Keratinocyte (primary cell): ENCODE results near the gene SERPINH1. TPM values are rescaled to one million over a fixed set of nuclear protein-coding genes. Genes with fewer than 3 reads are reported as not detected.

Source experiments
- DNase-seq: peaks from one replicate; pipeline ENCODE4 v3.0.0-alpha.2; 2011; ENCODE audit warnings: low read depth, missing footprints, low spot score
- FAIRE-seq: peaks from 2 replicates; lab custom pipeline; 2011; peaks lifted over from hg19 to GRCh38; lab: Jason Lieb, UNC
- H2AFZ ChIP-seq: 2 replicates; pipeline ENCODE4 v1.6.0; 2012; ENCODE audit warnings: low read length, control low read depth, inconsistent platforms; ENCODE audit not compliant: control insufficient read depth
- H3K27ac ChIP-seq: 2 replicates; pipeline ENCODE4 v1.5.1; 2011; ENCODE audit warnings: low read length; ENCODE audit not compliant: control insufficient read depth, insufficient read depth
- H3K27me3 ChIP-seq: 3 replicates; pipeline ENCODE4 v1.6.0; 2011; ENCODE audit warnings: low read length; ENCODE audit not compliant: control insufficient read depth, insufficient read depth; ENCODE audit errors: extremely low read depth
- H3K36me3 ChIP-seq, 2 experiments: 2 replicates in 1 of 2; 3 replicates in 1 of 2; pipeline ENCODE4 v1.5.1; 2011; ENCODE audit warnings: low read length in 2 of 2, mild to moderate bottlenecking in 1 of 2; ENCODE audit not compliant: control insufficient read depth in 2 of 2, insufficient read depth in 2 of 2; ENCODE audit errors: extremely low read depth in 1 of 2
- H3K4me1 ChIP-seq: 3 replicates; pipeline ENCODE4 v1.5.1; 2011; ENCODE audit warnings: low read length; ENCODE audit not compliant: control insufficient read depth, insufficient read depth; ENCODE audit errors: extremely low read depth
- H3K4me2 ChIP-seq: 3 replicates; pipeline ENCODE4 v1.6.0; 2011; ENCODE audit warnings: low read depth, low read length; ENCODE audit not compliant: control insufficient read depth, insufficient read depth; ENCODE audit errors: extremely low read depth
- H3K4me3 ChIP-seq, 3 experiments: fragments of 200-600 bp in 1 of 3; sonication (generic) in 1 of 3; 2 replicates in 2 of 3; 3 replicates in 1 of 3; pipeline ENCODE4 v1.5.1; 2011 to 2016; ENCODE audit warnings: low read length in 3 of 3, mild to moderate bottlenecking in 3 of 3, control low read depth in 2 of 3, inconsistent platforms in 1 of 3, low read depth in 1 of 3, mixed read lengths in 1 of 3, mixed run types in 1 of 3, moderate library complexity in 1 of 3; ENCODE audit not compliant: control insufficient read depth in 2 of 3, insufficient read depth in 2 of 3; ENCODE audit errors: extremely low read depth in 1 of 3
- H3K79me2 ChIP-seq: 2 replicates; pipeline ENCODE4 v1.6.0; 2012; ENCODE audit warnings: low read length; ENCODE audit not compliant: control insufficient read depth, insufficient read depth
- H3K9ac ChIP-seq: 3 replicates; pipeline ENCODE4 v1.6.0; 2011; ENCODE audit warnings: low read length; ENCODE audit not compliant: control insufficient read depth, insufficient read depth; ENCODE audit errors: extremely low read depth
- H3K9me1 ChIP-seq: 3 replicates; pipeline ENCODE4 v1.6.0; 2011; ENCODE audit warnings: low read length; ENCODE audit not compliant: control insufficient read depth, insufficient read depth; ENCODE audit errors: extremely low read depth
- H3K9me3 ChIP-seq: 2 replicates; pipeline ENCODE4 v1.5.1; 2012; ENCODE audit warnings: low read depth, low read length; ENCODE audit not compliant: control insufficient read depth
- H4K20me1 ChIP-seq: 3 replicates; pipeline ENCODE4 v1.6.0; 2011; ENCODE audit warnings: low read length; ENCODE audit not compliant: control insufficient read depth, insufficient read depth; ENCODE audit errors: extremely low read depth
- EZH2 ChIP-seq: IDR thresholded peaks from one replicate; pipeline ENCODE4 v1.6.1; 2012; ENCODE audit warnings: inconsistent platforms, mild to moderate bottlenecking, low read length, moderate library complexity
- dilution Hi-C: fragments of 300-500 bp; cut with MboI; formaldehyde crosslinking; loops from one replicate; pipeline ENCODE4 v1.7.0; 2020; ENCODE audit warnings: low sequenced_read_pairs; ENCODE audit not compliant: extremely low pct_ligation_motif_present
- polyA plus RNA-seq, 5 experiments: library from polyadenylated mRNA; depleted of rRNA in 3 of 5; stranded (reverse) in 3 of 5; stranded (forward) in 1 of 5; unstranded in 1 of 5; fragments of >200 nt; gene quantifications; 1 replicate in 1 of 5; 2 replicates in 3 of 5; 3 replicates in 1 of 5; pipeline versions ENCODE4 v1.2.1 to v1.2.3, GENCODE V29; 2011 to 2012; ENCODE audit warnings: missing spikeins in 2 of 5, low read depth in 1 of 5, low replicate concordance in 1 of 5
- TF ChIP-seq, protein P1 (sequence below), 3 experiments: IDR thresholded peaks in 1 of 3; conservative IDR thresholded peaks in 1 of 3; optimal IDR thresholded peaks in 1 of 3; 2 replicates in 2 of 3; 3 replicates in 1 of 3; pipeline versions ENCODE3 to v1.5.1; 2011; ENCODE audit warnings: low read length in 3 of 3, mild to moderate bottlenecking in 3 of 3, moderate library complexity in 2 of 3, control low read depth in 1 of 3, inconsistent platforms in 1 of 3; ENCODE audit not compliant: insufficient read depth in 2 of 3; ENCODE audit errors: extremely low read depth in 1 of 3

SERPINH1 gene
- polyA plus RNA-seq, 1 donor (not counting 4 experiments of a cell fraction or from before 2014, with no cell fraction given), result 136 TPM

DNA sequence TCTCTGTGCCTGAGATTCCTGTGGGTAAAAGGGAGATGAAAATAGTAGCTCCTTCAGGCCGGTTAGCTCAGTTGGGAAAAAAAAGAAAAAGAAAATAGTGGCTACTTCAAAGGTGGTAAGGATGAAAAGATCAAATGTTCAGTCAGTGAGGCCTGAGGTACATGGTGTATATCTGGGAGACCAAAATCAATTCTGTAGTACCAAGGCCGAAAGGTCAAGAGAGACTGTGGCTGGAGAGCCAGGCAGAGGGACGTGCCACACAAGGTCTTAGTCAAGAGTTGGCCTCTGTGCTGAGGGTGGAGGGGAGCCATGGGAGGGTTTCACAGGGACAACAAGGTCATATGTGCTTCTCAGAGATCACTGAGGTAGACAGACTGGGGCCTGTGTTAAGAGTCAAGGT is 31.5 kb upstream of the SERPINH1 start:
- Histone ChIP-seq H3K27me3 (peaks cover 4% of the 10 kb centered on the region), H3K4me2 (no peak overlapping the region), H3K4me3 (no peak overlapping the region), H3K36me3 (no peaks in the 10 kb centered on the region), H3K9me3 (no peaks in the 10 kb centered on the region), H3K9me1 (no peaks in the 10 kb centered on the region), H3K9ac (no peak overlapping the region), H3K79me2 (no peaks in the 10 kb centered on the region), H3K27ac (no peak overlapping the region), H3K4me1 (peaks cover 10% of the 10 kb centered on the region), H4K20me1 (no peaks in the 10 kb centered on the region), H2AFZ (no peak overlapping the region)
- no peak for FAIRE-seq
- dilution Hi-C loops, result no loop called here
- TF ChIP-seq, protein P1, sequence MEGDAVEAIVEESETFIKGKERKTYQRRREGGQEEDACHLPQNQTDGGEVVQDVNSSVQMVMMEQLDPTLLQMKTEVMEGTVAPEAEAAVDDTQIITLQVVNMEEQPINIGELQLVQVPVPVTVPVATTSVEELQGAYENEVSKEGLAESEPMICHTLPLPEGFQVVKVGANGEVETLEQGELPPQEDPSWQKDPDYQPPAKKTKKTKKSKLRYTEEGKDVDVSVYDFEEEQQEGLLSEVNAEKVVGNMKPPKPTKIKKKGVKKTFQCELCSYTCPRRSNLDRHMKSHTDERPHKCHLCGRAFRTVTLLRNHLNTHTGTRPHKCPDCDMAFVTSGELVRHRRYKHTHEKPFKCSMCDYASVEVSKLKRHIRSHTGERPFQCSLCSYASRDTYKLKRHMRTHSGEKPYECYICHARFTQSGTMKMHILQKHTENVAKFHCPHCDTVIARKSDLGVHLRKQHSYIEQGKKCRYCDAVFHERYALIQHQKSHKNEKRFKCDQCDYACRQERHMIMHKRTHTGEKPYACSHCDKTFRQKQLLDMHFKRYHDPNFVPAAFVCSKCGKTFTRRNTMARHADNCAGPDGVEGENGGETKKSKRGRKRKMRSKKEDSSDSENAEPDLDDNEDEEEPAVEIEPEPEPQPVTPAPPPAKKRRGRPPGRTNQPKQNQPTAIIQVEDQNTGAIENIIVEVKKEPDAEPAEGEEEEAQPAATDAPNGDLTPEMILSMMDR (optimal IDR thresholded peaks at IDR 0.05 in 1 of 3, IDR thresholded peaks at IDR 0.05 in 1 of 3, conservative IDR thresholded peaks at IDR 0.05 in 1 of 3; ENCODE audit: extremely low read depth in 1 of 3, insufficient read depth in 2 of 3, low read length in 3 of 3), result no peak
- TF ChIP-seq EZH2, result no peak
- DNase-seq, result no peak

DNA sequence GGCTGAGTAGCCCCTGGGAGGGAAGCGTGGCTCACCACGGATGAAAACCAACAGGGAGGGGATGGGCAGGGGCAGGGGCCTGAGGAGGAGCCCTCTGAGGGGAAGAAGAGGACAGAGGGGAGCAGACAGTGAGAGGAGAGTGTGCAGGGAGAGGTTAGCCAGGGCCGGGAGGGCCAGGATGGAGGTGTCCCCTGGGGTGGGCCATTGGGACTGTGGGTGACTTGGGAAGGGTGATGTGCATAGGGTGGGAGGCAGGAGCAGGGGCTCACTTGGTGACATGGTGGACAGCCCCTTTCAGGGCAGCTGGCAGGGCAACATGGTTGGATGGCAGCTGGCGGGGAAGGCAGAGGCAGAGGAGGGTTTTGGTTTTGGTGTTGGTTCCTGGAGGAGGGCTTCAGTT is 30.7 kb upstream of the SERPINH1 start:
- no peaks in the 10 kb centered on the region for H3K36me3 ChIP-seq
- FAIRE-seq (no peak), DNase-seq (no peak)
- no peak overlapping the region for H3K4me3 ChIP-seq
- H3K79me2 ChIP-seq, result no peaks in the 10 kb centered on the region
- peaks cover 4% of the 10 kb centered on the region for H3K27me3 ChIP-seq
- H3K4me1 ChIP-seq, result peaks cover 10% of the 10 kb centered on the region
- TF ChIP-seq, protein P1 (optimal IDR thresholded peaks at IDR 0.05 in 1 of 3, IDR thresholded peaks at IDR 0.05 in 1 of 3, conservative IDR thresholded peaks at IDR 0.05 in 1 of 3; ENCODE audit: extremely low read depth in 1 of 3, insufficient read depth in 2 of 3, low read length in 3 of 3), result no peak
- no peak for TF ChIP-seq EZH2
- H3K9me3 ChIP-seq, result no peaks in the 10 kb centered on the region
- dilution Hi-C loops, result no loop called here
- H2AFZ ChIP-seq, result no peak overlapping the region
- H4K20me1 ChIP-seq, result no peaks in the 10 kb centered on the region
- H3K4me2 ChIP-seq, result no peak overlapping the region
- no peaks in the 10 kb centered on the region for H3K9me1 ChIP-seq
- no peak overlapping the region for H3K27ac ChIP-seq
- H3K9ac ChIP-seq, result no peak overlapping the region
